GM19193 (cell line): ENCODE results near the gene SLC9A9.

Experiments
- POLR2A ChIP-seq: IDR thresholded peaks from 4 replicates; pipeline ENCODE4 v1.6.1; 2011; ENCODE audit not compliant: insufficient read depth, insufficient read length; ENCODE audit errors: extremely low read depth

SLC9A9 gene

GRCh38 chr3:143428294-143428693, 420.0 kb downstream of the SLC9A9 start:
- TF ChIP-seq POLR2A: no peak

- TF ChIP-seq POLR2A: no peak
These were observed 420.6 kb downstream of the SLC9A9 start for GRCh38 chr3:143427631-143428030.

- no peak for TF ChIP-seq POLR2A
These were observed 423.4 kb downstream of the SLC9A9 start for GRCh38 chr3:143424874-143425273.

GRCh38 chr3:143421556-143421955, 426.7 kb downstream of the SLC9A9 start:
- no peak for TF ChIP-seq POLR2A

- no peak for TF ChIP-seq POLR2A
These were observed 428.7 kb downstream of the SLC9A9 start for GRCh38 chr3:143419611-143420010.

GRCh38 chr3:143418391-143418790, 429.9 kb downstream of the SLC9A9 start:
- TF ChIP-seq POLR2A: no peak

- TF ChIP-seq POLR2A: no peak
These were observed 432.0 kb downstream of the SLC9A9 start for GRCh38 chr3:143416229-143416628.

- TF ChIP-seq POLR2A: no peak
These were observed 433.6 kb downstream of the SLC9A9 start for GRCh38 chr3:143414571-143415253.

GRCh38 chr3:143413372-143413771, 434.9 kb downstream of the SLC9A9 start:
- TF ChIP-seq POLR2A: no peak

GRCh38 chr3:143412084-143412483, 436.2 kb downstream of the SLC9A9 start:
- no peak for TF ChIP-seq POLR2A

GRCh38 chr3:143410259-143410658, 438.0 kb downstream of the SLC9A9 start:
- TF ChIP-seq POLR2A: no peak

GRCh38 chr3:143408771-143409170, 439.5 kb downstream of the SLC9A9 start:
- no peak for TF ChIP-seq POLR2A

- TF ChIP-seq POLR2A: no peak
These were observed 445.7 kb downstream of the SLC9A9 start for GRCh38 chr3:143402602-143403001.

- no peak for TF ChIP-seq POLR2A
These were observed 451.5 kb downstream of the SLC9A9 start for GRCh38 chr3:143396790-143397189.

GRCh38 chr3:143389388-143389787, 458.9 kb downstream of the SLC9A9 start:
- no peak for TF ChIP-seq POLR2A

- no peak for TF ChIP-seq POLR2A
These were observed 460.8 kb downstream of the SLC9A9 start for GRCh38 chr3:143387425-143387824.

GRCh38 chr3:143384076-143384475, 464.2 kb downstream of the SLC9A9 start:
- no peak for TF ChIP-seq POLR2A
